Left ventricle myocardium inferior (tissue), 1 donor: Measurements from ENCODE around the gene ADCK2. TPM values are rescaled to one million over a fixed set of nuclear protein-coding genes. Genes with fewer than 3 reads are reported as not detected.
"Not testable (repeated sequence)": the region's sequence is repeated elsewhere in the genome, so short reads cannot be mapped to it uniquely, and the experiment has no call there.

Experiments
- DNase-seq: peaks from one replicate; pipeline ENCODE4 v3.0.0-alpha.2; 2020
- H3K27ac ChIP-seq: fragments of 200-600 bp; replicated peaks from 2 replicates; pipeline ENCODE4 v1.8.0; 2021
- H3K27me3 ChIP-seq: fragments of 200-600 bp; 2 replicates; pipeline ENCODE4 v1.8.0; 2021; ENCODE audit warnings: low read depth
- H3K36me3 ChIP-seq: fragments of 200-600 bp; 2 replicates; pipeline ENCODE4 v1.8.0; 2021
- H3K4me1 ChIP-seq: fragments of 200-600 bp; 2 replicates; pipeline ENCODE4 v1.8.0; 2021
- H3K4me3 ChIP-seq: fragments of 200-600 bp; 2 replicates; pipeline ENCODE4 v1.8.0; 2021; ENCODE audit warnings: mild to moderate bottlenecking, moderate library complexity
- H3K9me3 ChIP-seq: fragments of 200-600 bp; replicated peaks from 2 replicates; pipeline ENCODE4 v1.8.0; 2021
- intact Hi-C: fragments of 100-400 bp; cut with micrococcal nuclease; formaldehyde crosslinking; loops from one replicate; pipeline ENCODE4 v1.11.0; 2022
- total RNA-seq: library from RNA; stranded (reverse); fragmentation: NEBNext Ultra II Directional; extraction: Animal tissue kit (Norgen Biotek cat#: 25700); gene quantifications from one replicate; pipeline ENCODE4 v1.2.1, GENCODE V29; 2021
- TF ChIP-seq, protein P1 (sequence below): fragments of 200-600 bp; IDR thresholded peaks from 2 replicates; pipeline ENCODE4 v1.8.0; 2021; ENCODE audit warnings: antibody characterized with exemption, mild to moderate bottlenecking, borderline replicate concordance
- donor health status: DM: no; HTN: yes; CAD: no; lungs with severe emphysema.

Gene ADCK2
- total RNA-seq, 1 donor from 2014 or later: 8.5 TPM

GRCh38 chr7:140676306-140676705, 3.6 kb downstream of the ADCK2 start:
- H3K4me1 ChIP-seq: peaks cover 38% of the 10 kb centered on the region
- no peak for DNase-seq
- intact Hi-C loops: no loop called here
- no peaks in the 10 kb centered on the region for H3K27me3 ChIP-seq
- no peak overlapping the region for H3K4me3 ChIP-seq
- H3K27ac ChIP-seq: no peak overlapping the region
- TF ChIP-seq, protein P1, sequence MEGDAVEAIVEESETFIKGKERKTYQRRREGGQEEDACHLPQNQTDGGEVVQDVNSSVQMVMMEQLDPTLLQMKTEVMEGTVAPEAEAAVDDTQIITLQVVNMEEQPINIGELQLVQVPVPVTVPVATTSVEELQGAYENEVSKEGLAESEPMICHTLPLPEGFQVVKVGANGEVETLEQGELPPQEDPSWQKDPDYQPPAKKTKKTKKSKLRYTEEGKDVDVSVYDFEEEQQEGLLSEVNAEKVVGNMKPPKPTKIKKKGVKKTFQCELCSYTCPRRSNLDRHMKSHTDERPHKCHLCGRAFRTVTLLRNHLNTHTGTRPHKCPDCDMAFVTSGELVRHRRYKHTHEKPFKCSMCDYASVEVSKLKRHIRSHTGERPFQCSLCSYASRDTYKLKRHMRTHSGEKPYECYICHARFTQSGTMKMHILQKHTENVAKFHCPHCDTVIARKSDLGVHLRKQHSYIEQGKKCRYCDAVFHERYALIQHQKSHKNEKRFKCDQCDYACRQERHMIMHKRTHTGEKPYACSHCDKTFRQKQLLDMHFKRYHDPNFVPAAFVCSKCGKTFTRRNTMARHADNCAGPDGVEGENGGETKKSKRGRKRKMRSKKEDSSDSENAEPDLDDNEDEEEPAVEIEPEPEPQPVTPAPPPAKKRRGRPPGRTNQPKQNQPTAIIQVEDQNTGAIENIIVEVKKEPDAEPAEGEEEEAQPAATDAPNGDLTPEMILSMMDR: no peak
- peaks cover 21% of the 10 kb centered on the region for H3K36me3 ChIP-seq
- no peaks in the 10 kb centered on the region for H3K9me3 ChIP-seq

GRCh38 chr7:140676956-140677355, 4.2 kb downstream of the ADCK2 start:
- H3K4me1 ChIP-seq: peaks cover 38% of the 10 kb centered on the region
- H3K9me3 ChIP-seq, H3K27me3 ChIP-seq, DNase-seq, intact Hi-C loops, H3K4me3 ChIP-seq, H3K27ac ChIP-seq: not testable (repeated sequence)
- peaks cover 28% of the 10 kb centered on the region for H3K36me3 ChIP-seq

DNA sequence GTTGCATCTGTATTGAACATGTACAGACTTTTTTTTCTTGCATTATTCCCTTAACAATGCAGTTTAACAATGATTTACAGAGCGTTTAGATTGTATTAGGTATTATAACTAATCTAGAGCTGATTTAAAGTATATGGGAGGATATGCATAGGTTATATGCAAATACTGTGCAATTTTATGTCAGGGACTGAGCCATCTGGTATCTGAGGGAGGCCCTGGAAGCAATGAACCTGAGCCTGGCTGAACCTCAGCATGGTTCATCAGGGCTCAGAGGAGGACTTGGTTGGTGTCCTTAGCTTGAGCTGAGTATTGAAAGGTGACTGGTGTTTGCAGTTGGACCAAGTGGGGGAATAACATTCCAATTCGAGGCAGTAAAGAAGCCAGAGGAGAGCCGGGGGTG, 4.8 kb downstream of the ADCK2 start:
- Histone ChIP-seq H3K9me3 (no peaks in the 10 kb centered on the region), H3K27ac (no peak overlapping the region), H3K27me3 (no peaks in the 10 kb centered on the region), H3K4me1 (peaks cover 34% of the 10 kb centered on the region), H3K4me3 (no peak overlapping the region), H3K36me3 (peaks cover 30% of the 10 kb centered on the region)
- no peak for DNase-seq
- intact Hi-C loops: no loop called here
- TF ChIP-seq, protein P1: no peak

DNA sequence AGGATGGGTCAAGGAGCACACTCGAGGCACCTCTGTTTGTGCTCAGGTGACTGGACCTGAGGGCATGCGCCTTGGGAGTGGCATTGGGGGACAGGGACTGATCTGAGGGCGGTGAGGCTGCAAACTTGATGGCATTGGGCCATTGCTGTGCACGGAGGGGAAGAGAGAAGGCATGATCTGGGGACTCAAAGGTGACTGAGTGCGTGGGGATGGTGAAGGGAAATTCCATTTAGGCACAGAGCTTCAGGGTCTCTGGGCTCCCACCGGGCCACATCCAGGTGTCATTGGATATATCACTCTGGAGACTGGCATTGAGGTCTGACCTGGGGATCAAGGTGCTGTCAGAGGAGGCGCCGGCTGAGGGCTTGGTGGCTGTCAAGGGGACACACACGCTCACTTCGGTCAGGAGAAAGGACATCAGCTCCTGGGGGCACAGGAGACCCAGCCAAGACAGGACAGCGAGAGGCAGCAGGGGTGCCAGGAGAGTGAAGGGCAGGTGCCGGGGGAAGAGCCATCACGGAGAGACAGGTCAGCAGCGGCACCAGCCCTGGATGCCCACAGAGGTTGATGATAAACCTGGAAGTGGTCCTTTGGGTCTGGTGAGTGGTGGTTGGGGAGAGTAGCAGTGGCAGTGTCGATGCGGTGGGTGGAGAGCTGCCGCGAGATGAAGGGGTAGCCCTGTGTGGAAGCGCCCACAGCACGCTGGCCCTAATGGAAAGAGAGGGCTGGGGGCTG, 5.5 kb downstream of the ADCK2 start:
- H3K4me3 ChIP-seq: no peak overlapping the region

GRCh38 chr7:140678816-140679130, 6.0 kb downstream of the ADCK2 start:
- TF ChIP-seq, protein P1: no peak
- Histone ChIP-seq H3K27me3 (no peaks in the 10 kb centered on the region), H3K27ac (no peak overlapping the region), H3K4me1 (peaks cover 22% of the 10 kb centered on the region), H3K36me3 (peaks cover 30% of the 10 kb centered on the region), H3K4me3 (no peak overlapping the region), H3K9me3 (no peaks in the 10 kb centered on the region)
- DNase-seq: no peak
- intact Hi-C loops: no loop called here

More for the DNA sequence above, 5.5 kb downstream of the ADCK2 start:
- peaks cover 27% of the 10 kb centered on the region for H3K4me1 ChIP-seq
- DNase-seq: no peak
- peaks cover 30% of the 10 kb centered on the region for H3K36me3 ChIP-seq
- intact Hi-C loops: no loop called here
- H3K27ac ChIP-seq: no peak overlapping the region
- TF ChIP-seq, protein P1: no peak
- no peaks in the 10 kb centered on the region for H3K27me3 ChIP-seq
- H3K9me3 ChIP-seq: no peaks in the 10 kb centered on the region

DNA sequence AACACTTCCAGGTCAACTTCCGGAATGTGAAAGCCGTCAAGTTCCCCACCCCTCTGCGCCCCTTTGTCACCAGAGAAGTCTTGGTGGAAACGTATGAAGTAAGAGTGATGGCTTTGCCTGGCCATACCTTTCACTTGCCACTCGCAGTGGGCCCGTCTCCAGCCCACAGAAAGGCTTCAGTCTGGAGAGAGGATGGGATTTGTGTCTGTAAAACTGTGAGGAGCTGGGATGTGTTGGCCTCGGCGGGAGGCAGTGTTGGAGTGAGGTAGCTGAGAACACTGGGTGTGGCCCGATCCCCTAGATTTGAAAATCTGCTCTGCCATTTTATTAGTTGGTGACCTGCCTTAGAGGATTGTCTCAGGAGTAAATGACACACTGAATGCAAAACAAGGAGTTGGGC, 6.4 kb downstream of the ADCK2 start:
- Histone ChIP-seq H3K36me3 (peaks cover 30% of the 10 kb centered on the region), H3K27me3 (no peaks in the 10 kb centered on the region), H3K4me1 (peaks cover 18% of the 10 kb centered on the region), H3K27ac (no peak overlapping the region), H3K9me3 (no peaks in the 10 kb centered on the region), H3K4me3 (no peak overlapping the region)
- intact Hi-C loops: no loop called here
- no peak for DNase-seq
- TF ChIP-seq, protein P1: no peak
